ENCODE measurements around the gene PET100.

Gene PET100

DNA sequence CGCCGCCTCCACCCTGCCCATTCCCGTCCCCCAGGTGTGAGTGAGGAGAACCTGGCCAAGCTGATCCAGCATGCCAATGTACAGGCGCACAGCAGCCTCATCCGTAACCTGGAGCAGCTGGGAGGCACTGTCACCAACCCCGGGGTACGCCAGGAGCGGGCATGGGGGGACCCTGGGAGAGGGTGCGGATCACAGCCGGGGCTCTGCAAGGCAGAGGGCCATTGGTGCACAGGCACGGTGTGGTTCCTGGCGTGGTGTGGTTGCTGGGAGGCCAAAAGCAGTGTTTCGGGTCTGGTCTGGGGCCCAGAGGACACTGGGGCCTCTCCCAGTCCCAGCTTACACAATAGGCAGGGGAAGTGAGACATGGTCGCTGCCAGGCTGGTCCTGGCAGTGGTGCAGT is 15.6 kb downstream of the PET100 start:
- H3K4me3 ChIP-seq (ENCODE audit: low read depth, low read length), result no peak overlapping the region
- no peak for DNase-seq (ENCODE audit: low read depth)
- TF ChIP-seq, protein P1, sequence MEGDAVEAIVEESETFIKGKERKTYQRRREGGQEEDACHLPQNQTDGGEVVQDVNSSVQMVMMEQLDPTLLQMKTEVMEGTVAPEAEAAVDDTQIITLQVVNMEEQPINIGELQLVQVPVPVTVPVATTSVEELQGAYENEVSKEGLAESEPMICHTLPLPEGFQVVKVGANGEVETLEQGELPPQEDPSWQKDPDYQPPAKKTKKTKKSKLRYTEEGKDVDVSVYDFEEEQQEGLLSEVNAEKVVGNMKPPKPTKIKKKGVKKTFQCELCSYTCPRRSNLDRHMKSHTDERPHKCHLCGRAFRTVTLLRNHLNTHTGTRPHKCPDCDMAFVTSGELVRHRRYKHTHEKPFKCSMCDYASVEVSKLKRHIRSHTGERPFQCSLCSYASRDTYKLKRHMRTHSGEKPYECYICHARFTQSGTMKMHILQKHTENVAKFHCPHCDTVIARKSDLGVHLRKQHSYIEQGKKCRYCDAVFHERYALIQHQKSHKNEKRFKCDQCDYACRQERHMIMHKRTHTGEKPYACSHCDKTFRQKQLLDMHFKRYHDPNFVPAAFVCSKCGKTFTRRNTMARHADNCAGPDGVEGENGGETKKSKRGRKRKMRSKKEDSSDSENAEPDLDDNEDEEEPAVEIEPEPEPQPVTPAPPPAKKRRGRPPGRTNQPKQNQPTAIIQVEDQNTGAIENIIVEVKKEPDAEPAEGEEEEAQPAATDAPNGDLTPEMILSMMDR (IDR thresholded peaks at IDR 0.05; ENCODE audit: insufficient read depth, low read depth, low read length, missing control alignments), result no peak

DNA sequence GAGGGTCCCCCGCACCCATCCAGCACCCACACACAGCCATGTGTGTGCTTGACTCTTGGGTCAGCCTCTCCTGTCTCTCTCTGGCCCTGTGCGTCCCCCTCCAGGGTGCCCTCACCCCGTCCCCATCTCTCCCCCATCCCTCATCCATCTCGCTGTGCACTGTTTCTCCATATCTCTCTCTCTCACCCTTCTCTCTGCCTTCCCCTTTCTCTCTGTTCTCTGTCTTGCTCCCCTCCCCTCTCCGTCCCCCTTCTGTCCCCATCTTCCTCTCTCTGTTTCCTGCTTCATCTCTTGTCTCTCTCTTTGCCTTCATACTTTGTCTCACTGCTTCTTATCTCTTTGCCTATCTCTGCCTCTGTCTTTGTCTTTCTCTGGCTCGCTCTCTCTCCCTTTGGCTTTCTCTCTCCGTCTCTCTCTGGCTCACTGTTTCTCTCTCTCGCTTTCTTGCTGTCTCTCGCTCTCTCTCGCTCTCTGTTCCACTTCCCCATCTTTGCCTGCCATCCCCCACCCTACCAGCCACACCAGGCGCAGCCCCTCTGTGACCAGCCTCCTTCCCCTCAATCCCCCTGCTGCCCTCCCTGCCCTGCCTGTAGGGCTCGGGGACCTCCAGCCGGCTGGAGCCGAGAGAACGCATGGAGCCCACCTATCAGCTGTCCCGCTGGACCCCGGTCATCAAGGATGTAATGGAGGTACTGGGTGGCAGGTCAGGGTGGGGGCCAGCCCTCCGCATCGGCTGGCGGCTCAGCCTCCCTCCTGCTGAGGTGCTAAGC is 16.2 kb downstream of the PET100 start:
- no peak for DNase-seq (ENCODE audit: low read depth)
- H3K4me3 ChIP-seq (ENCODE audit: low read depth, low read length), result no peak overlapping the region
- TF ChIP-seq, protein P1 (IDR thresholded peaks at IDR 0.05; ENCODE audit: insufficient read depth, low read depth, low read length, missing control alignments), result no peak

DNA sequence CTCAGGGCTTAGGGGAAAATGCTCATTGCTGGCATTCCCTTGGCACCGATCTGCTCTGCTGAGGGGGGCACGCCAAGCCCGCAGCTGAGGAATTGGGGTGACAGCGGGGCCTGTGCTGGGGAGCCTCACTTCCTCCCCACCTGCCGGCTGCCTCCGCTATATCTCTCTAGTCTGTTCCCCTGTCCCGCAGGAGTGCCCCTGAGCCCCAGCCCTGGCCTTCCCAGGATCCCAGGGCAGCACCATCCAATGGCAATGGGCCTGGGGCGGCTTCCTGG is 16.8 kb downstream of the PET100 start:
- TF ChIP-seq, protein P1 (IDR thresholded peaks at IDR 0.05; ENCODE audit: insufficient read depth, low read depth, low read length, missing control alignments), result no peak
- no peak for DNase-seq (ENCODE audit: low read depth)
- no peak overlapping the region for H3K4me3 ChIP-seq (ENCODE audit: low read depth, low read length)

DNA sequence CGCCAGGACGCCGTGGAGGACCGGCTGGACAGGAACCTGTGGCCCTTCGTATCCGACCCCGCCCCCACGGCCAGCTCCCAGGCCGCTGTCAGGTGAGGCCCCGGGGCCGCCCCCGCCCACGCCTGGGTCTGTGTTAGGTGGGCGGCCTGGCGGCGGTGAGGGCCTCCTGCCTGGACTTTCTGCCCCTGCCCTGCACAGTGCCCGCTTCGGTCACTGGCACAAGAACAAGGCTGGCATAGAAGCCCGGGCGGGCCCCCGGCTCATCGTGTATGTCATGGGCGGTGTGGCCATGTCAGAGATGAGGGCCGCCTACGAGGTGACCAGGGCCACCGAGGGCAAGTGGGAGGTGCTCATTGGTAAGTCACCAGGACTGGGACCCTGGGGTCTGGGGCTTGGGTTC is 17.6 kb downstream of the PET100 start:
- H3K4me3 ChIP-seq (ENCODE audit: low read depth, low read length), result no peak overlapping the region
- TF ChIP-seq, protein P1 (IDR thresholded peaks at IDR 0.05; ENCODE audit: insufficient read depth, low read depth, low read length, missing control alignments), result no peak
- no peak for DNase-seq (ENCODE audit: low read depth)

DNA sequence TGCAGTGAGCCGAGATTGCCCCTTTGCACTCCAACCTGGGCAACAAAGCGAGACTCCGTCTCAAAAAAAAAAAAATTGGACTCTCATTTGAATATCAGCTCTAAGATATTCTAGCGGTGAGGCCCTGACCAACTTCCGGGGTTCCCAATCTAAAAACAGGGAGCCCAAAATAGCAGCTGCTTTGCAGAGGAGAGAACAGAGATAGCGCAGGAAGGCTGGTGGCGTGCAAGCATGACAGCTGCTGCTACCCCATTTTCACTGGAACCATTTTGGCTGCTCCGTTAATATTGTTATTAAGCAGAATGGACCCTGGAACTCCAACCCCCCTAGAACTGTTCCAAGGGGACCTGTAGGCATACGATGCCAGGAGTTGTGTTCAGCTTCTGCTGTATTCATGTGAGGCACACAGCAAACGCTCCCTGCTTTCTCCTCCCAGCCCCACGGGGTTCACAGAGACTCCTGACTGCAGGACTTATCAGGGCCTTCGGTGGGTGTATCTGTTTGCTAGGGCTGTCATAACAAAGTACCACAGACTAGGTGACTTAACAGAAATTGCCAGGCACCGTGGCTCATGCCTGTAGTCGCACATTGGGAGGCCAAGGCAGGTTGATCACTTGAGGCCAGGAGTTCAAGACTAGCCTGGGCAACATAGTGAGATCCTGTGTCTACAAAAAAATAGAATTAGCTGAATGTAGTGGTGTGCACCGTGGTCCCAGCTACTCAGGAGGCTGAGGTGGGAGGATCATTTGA is 18.8 kb downstream of the PET100 start:
- peak; percentile 73 for DNase-seq (ENCODE audit: low read depth)
- H3K4me3 ChIP-seq (ENCODE audit: low read depth, low read length), result no peak overlapping the region
- TF ChIP-seq, protein P1 (IDR thresholded peaks at IDR 0.05; ENCODE audit: insufficient read depth, low read depth, low read length, missing control alignments), result no peak

DNA sequence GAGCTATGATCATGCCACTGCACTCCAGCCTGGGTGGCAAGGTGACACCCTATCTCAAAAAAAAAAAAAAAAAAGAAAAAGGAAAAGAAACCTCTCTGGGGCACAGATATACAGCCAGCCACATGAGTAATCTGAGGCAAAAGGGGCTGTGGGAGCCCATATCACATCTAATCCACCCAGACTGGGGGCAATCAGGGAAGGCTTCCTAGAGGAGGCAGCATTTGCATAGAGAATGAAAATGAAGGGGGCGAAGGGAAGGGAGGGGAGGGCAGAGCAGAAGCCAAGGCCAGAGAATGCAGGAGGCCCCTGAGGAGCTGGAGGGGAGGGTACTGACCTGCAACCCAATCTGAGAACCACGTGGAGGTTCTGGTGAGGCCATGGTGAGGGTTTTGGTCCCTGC is 20.6 kb downstream of the PET100 start:
- TF ChIP-seq, protein P1 (IDR thresholded peaks at IDR 0.05; ENCODE audit: insufficient read depth, low read depth, low read length, missing control alignments), result no peak
- no peak for DNase-seq (ENCODE audit: low read depth)
- no peak overlapping the region for H3K4me3 ChIP-seq (ENCODE audit: low read depth, low read length)
